Measurements from ENCODE around the gene USP15. TPM values are rescaled to one million over a fixed set of nuclear protein-coding genes. Genes with fewer than 3 reads are reported as not detected.

USP15 gene
- total RNA-seq, 1 donor from 2014 or later: 58.0 TPM

- peak overlapping the region; percentile 35 for H3K27ac ChIP-seq (replicated peaks)
- no peak overlapping the region for H3K4me3 ChIP-seq
- peaks cover 7% of the 10 kb centered on the region for H3K36me3 ChIP-seq
- peaks cover 11% of the 10 kb centered on the region for H3K9me3 ChIP-seq (replicated peaks)
- peaks cover 49% of the 10 kb centered on the region for H3K4me1 ChIP-seq
- TF ChIP-seq CTCF (IDR thresholded peaks at IDR 0.05; ENCODE audit: borderline replicate concordance): no peak
- intact Hi-C loops (cut with micrococcal nuclease): no loop called here
- DNase-seq: no peak
- no peaks in the 10 kb centered on the region for H3K27me3 ChIP-seq (ENCODE audit: low read depth)
Observed at GRCh38 chr12:62372134-62372533, 111.9 kb downstream of the USP15 start.

DNA sequence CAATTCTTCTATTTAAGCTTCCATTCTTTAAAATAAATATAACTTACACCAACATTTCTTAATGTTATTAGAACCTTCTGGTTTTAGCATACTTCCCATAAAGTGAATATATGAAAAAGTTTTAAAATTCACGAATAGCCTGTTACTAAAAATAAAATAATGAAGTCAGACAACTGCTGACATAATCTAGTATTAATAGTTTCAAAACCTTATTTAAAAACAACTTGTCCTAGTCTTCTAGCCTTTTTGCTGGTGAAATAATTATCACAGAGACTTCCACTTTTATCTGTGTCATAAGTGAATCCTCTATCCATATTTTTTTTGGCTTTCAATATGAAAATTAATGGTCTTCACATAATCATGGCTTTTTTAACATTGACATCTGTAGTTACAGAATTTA, 112.6 kb downstream of the USP15 start:
- intact Hi-C loops (cut with micrococcal nuclease): no loop called here
- peaks cover 49% of the 10 kb centered on the region for H3K4me1 ChIP-seq
- TF ChIP-seq CTCF (IDR thresholded peaks at IDR 0.05; ENCODE audit: borderline replicate concordance): no peak
- no peaks in the 10 kb centered on the region for H3K27me3 ChIP-seq (ENCODE audit: low read depth)
- no peak overlapping the region for H3K4me3 ChIP-seq
- peak overlapping the region; percentile 35 for H3K27ac ChIP-seq (replicated peaks)
- H3K36me3 ChIP-seq: peaks cover 7% of the 10 kb centered on the region
- no peak for DNase-seq
- peaks cover 11% of the 10 kb centered on the region for H3K9me3 ChIP-seq (replicated peaks)

DNA sequence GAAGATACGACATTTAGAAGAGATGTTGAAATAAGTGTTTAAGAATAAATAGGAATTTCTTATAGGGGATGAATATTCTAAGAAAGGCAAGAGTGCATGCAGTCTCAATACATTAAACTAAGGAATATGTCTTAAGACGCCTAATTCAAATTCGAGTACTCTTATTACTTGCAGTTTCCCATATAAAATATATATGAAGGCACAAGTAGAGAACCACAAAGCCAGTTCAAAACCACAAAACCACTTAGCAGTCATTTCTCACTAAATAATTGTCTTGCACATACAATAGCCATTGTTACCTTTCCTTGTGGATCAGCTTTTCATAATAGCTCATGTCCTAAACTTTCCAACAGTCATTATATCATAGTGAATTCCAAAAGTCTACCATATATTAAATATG, 115.4 kb downstream of the USP15 start:
- intact Hi-C loops (cut with micrococcal nuclease): no loop called here
- no peak overlapping the region for H3K27ac ChIP-seq (replicated peaks)
- H3K27me3 ChIP-seq (ENCODE audit: low read depth): no peaks in the 10 kb centered on the region
- H3K36me3 ChIP-seq: no peaks in the 10 kb centered on the region
- H3K9me3 ChIP-seq (replicated peaks): no peaks in the 10 kb centered on the region
- DNase-seq: no peak
- no peak overlapping the region for H3K4me3 ChIP-seq
- TF ChIP-seq CTCF (IDR thresholded peaks at IDR 0.05; ENCODE audit: borderline replicate concordance): no peak
- H3K4me1 ChIP-seq: peaks cover 41% of the 10 kb centered on the region

GRCh38 chr12:62379026-62379722, 119.0 kb downstream of the USP15 start:
- Histone ChIP-seq H3K4me3 (no peak overlapping the region), H3K27me3 (ENCODE audit: low read depth) (no peaks in the 10 kb centered on the region), H3K27ac (replicated peaks) (no peak overlapping the region), H3K36me3 (peaks cover 22% of the 10 kb centered on the region), H3K4me1 (peaks cover 5% of the 10 kb centered on the region), H3K9me3 (replicated peaks) (no peaks in the 10 kb centered on the region)
- intact Hi-C loops (cut with micrococcal nuclease): no loop called here
- no peak for TF ChIP-seq CTCF (IDR thresholded peaks at IDR 0.05; ENCODE audit: borderline replicate concordance)
- DNase-seq: no peak

GRCh38 chr12:62379723-62380045, 119.5 kb downstream of the USP15 start:
- Histone ChIP-seq H3K4me3 (no peak overlapping the region), H3K4me1 (no peaks in the 10 kb centered on the region), H3K36me3 (peaks cover 27% of the 10 kb centered on the region), H3K27ac (replicated peaks) (no peak overlapping the region), H3K27me3 (ENCODE audit: low read depth) (no peaks in the 10 kb centered on the region), H3K9me3 (replicated peaks) (no peaks in the 10 kb centered on the region)
- intact Hi-C loops (cut with micrococcal nuclease): no loop called here
- no peak for DNase-seq
- TF ChIP-seq CTCF (IDR thresholded peaks at IDR 0.05; ENCODE audit: borderline replicate concordance): no peak

All from left ventricle myocardium inferior (tissue), 1 donor.